ENCODE measurements around the gene NUP62. TPM values are rescaled to one million over a fixed set of nuclear protein-coding genes. Genes with fewer than 3 reads are reported as not detected.
"Not testable (repeated sequence)": the region's sequence is repeated elsewhere in the genome, so short reads cannot be mapped to it uniquely, and the experiment has no call there.

Gene NUP62
- total and polyA plus RNA-seq, 2 experiments from 2014 or later: 55.5 to 99.4 TPM

DNA sequence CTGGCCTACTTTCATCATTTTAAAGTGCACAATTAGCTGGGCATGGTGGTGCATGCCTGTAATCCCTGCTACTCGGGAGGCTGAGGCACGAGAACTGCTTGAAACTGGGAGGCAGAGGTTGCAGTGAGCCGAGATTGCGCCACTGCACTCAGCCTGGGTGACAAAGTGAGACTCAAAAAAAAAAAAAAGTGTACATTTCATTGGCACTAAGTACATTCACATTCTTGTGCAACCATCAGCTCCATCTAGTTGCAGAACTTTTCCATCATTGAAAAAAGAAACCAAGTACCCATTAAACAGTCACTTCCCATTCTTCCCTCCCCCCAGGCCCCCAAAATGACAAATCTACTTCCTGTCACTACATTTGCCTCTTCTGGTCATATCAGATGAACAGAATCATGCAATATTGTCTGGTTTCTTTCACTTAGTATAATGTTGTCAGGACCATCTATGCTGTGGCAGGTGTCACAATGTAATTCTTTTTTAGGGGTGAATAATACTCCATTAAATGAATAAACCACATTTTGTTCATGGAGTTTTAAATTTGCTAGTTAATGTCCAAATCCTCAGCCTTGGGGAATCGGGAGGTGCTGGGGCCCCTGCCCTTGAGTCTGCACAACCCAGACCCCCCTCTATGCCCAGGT is 39.1 kb upstream of the NUP62 start:
- TF ChIP-seq POLR2AphosphoS5 (IDR thresholded peaks at IDR 0.05; ENCODE audit: low read depth) (no peak), CREB1 (CRISPR knock-in tag; IDR thresholded peaks at IDR 0.05; ENCODE audit: low read depth) (no peak), ZNF331 (CRISPR knock-in tag; IDR thresholded peaks at IDR 0.05; ENCODE audit: low read depth) (no peak), ZNF114 (CRISPR knock-in tag; IDR thresholded peaks at IDR 0.05) (no peak), JUNB (IDR thresholded peaks at IDR 0.05; ENCODE audit: unreplicated experiment) (no peak)
- TF ChIP-seq, protein P1, sequence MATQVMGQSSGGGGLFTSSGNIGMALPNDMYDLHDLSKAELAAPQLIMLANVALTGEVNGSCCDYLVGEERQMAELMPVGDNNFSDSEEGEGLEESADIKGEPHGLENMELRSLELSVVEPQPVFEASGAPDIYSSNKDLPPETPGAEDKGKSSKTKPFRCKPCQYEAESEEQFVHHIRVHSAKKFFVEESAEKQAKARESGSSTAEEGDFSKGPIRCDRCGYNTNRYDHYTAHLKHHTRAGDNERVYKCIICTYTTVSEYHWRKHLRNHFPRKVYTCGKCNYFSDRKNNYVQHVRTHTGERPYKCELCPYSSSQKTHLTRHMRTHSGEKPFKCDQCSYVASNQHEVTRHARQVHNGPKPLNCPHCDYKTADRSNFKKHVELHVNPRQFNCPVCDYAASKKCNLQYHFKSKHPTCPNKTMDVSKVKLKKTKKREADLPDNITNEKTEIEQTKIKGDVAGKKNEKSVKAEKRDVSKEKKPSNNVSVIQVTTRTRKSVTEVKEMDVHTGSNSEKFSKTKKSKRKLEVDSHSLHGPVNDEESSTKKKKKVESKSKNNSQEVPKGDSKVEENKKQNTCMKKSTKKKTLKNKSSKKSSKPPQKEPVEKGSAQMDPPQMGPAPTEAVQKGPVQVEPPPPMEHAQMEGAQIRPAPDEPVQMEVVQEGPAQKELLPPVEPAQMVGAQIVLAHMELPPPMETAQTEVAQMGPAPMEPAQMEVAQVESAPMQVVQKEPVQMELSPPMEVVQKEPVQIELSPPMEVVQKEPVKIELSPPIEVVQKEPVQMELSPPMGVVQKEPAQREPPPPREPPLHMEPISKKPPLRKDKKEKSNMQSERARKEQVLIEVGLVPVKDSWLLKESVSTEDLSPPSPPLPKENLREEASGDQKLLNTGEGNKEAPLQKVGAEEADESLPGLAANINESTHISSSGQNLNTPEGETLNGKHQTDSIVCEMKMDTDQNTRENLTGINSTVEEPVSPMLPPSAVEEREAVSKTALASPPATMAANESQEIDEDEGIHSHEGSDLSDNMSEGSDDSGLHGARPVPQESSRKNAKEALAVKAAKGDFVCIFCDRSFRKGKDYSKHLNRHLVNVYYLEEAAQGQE (IDR thresholded peaks at IDR 0.05; ENCODE audit: unreplicated experiment): no peak
- TF ChIP-seq, protein P2, sequence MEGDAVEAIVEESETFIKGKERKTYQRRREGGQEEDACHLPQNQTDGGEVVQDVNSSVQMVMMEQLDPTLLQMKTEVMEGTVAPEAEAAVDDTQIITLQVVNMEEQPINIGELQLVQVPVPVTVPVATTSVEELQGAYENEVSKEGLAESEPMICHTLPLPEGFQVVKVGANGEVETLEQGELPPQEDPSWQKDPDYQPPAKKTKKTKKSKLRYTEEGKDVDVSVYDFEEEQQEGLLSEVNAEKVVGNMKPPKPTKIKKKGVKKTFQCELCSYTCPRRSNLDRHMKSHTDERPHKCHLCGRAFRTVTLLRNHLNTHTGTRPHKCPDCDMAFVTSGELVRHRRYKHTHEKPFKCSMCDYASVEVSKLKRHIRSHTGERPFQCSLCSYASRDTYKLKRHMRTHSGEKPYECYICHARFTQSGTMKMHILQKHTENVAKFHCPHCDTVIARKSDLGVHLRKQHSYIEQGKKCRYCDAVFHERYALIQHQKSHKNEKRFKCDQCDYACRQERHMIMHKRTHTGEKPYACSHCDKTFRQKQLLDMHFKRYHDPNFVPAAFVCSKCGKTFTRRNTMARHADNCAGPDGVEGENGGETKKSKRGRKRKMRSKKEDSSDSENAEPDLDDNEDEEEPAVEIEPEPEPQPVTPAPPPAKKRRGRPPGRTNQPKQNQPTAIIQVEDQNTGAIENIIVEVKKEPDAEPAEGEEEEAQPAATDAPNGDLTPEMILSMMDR (conservative IDR thresholded peaks at IDR 0.05; ENCODE audit: low read depth in 2 of 2): no peak
- Mint-ChIP-seq H3K27me3 (ENCODE audit: insufficient read depth, low read depth, poor library complexity) (peaks cover 7% of the 10 kb centered on the region), H3K27ac (no peak overlapping the region), H3K4me3 (no peak overlapping the region), H3K4me1 (no peaks in the 10 kb centered on the region), H3K36me3 (ENCODE audit: low read depth) (no peaks in the 10 kb centered on the region; the same call in 2 of the 3 replicates), H3K9me3 (peaks cover 28% of the 10 kb centered on the region)
- Histone ChIP-seq H3K36me3 (ENCODE audit: insufficient read depth) (no peaks in the 10 kb centered on the region), H3K4me1 (ENCODE audit: insufficient read depth) (no peaks in the 10 kb centered on the region), H3K4me2 (no peak overlapping the region), H2AFZ (no peak overlapping the region), H3K9me2 (ENCODE audit: insufficient read depth) (no peaks in the 10 kb centered on the region), H3K4me3 (no peak overlapping the region), H3F3A (replicated peaks; ENCODE audit: low read depth) (no peaks in the 10 kb centered on the region), H3K79me2 (replicated peaks; ENCODE audit: insufficient read depth) (no peaks in the 10 kb centered on the region), H4K20me1 (replicated peaks; ENCODE audit: insufficient read depth) (no peaks in the 10 kb centered on the region), H3K27me3 (ENCODE audit: insufficient read depth) (no peaks in the 10 kb centered on the region), H3K27ac (ENCODE audit: low read depth) (no peak overlapping the region)
- ATAC-seq (no peak), DNase-seq (ENCODE audit: low spot score) (no peak)

DNA sequence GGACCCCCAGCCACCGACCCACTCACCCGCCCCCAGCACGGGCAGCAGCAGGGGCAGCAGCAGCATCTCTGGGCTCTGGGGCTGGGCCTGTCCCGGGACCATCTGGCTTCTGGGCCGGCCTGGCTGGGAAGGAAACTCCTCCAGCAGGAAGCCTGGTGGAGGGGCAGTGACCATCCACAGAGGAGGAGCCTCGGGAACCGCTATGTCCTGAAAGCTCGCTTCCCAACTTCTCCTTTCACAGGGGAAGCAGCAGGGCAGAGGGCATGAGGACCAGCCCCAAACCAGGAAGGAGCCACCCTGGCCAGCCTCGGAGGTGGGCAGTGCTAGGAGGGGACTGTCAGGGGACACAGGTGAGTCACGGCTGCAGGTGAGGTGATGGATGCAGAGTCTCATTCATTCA is 31.7 kb upstream of the NUP62 start, which contains the start of gene SIGLEC11:
TSS of gene SIGLEC11 (minus strand) at position 193 of the 400 bp plus-strand sequence. CDS start at position 102, 91 bp downstream.
- DNase-seq (ENCODE audit: low spot score); H4K20me1 ChIP-seq (replicated peaks; ENCODE audit: insufficient read depth); H3K36me3 Mint-ChIP-seq (ENCODE audit: low read depth); H3K27ac Mint-ChIP-seq; H3K4me1 Mint-ChIP-seq; H3F3A ChIP-seq (replicated peaks; ENCODE audit: low read depth); H3K4me3 ChIP-seq; H3K36me3 ChIP-seq (ENCODE audit: insufficient read depth); H3K4me3 Mint-ChIP-seq; H3K27ac ChIP-seq (ENCODE audit: low read depth); H3K4me2 ChIP-seq; H2AFZ ChIP-seq; H3K79me2 ChIP-seq (replicated peaks; ENCODE audit: insufficient read depth); H3K27me3 ChIP-seq (ENCODE audit: insufficient read depth); ATAC-seq; H3K9me2 ChIP-seq (ENCODE audit: insufficient read depth): not testable (repeated sequence)
- Mint-ChIP-seq H3K27me3 (ENCODE audit: insufficient read depth, low read depth, poor library complexity) (peaks cover 12% of the 10 kb centered on the region), H3K9me3 (peaks cover 37% of the 10 kb centered on the region)
- peaks cover 22% of the 10 kb centered on the region; the same call in 1 of the 2 replicates for H3K4me1 ChIP-seq (ENCODE audit: insufficient read depth)

DNA sequence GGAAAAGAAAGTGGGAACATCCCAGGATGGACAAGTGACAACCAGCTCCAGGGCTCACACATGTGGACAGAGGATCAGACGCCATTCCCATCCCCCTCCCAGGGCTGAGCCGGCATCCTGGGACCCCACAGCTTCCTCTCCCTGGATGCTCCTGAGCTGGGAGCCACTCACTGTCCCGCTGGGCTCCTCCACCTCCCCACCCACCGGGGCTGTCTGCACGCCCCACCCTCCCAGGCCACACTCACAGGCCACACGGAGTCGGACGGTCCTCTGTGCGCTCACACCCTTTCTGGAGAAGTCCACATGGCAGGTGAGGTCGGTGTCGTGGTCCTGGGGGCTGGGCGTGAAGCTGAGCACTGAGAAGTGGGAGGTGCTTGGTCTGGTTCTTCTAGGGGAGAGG is 30.6 kb upstream of the NUP62 start:
- not testable (repeated sequence) for H3K27me3 ChIP-seq (ENCODE audit: insufficient read depth); H3K4me3 Mint-ChIP-seq; H4K20me1 ChIP-seq (replicated peaks; ENCODE audit: insufficient read depth); DNase-seq (ENCODE audit: low spot score); H3K9me2 ChIP-seq (ENCODE audit: insufficient read depth); H3K27ac ChIP-seq (ENCODE audit: low read depth); H3K27ac Mint-ChIP-seq; H2AFZ ChIP-seq; H3K79me2 ChIP-seq (replicated peaks; ENCODE audit: insufficient read depth); H3K4me3 ChIP-seq; H3F3A ChIP-seq (replicated peaks; ENCODE audit: low read depth); H3K36me3 Mint-ChIP-seq (ENCODE audit: low read depth); ATAC-seq; H3K36me3 ChIP-seq (ENCODE audit: insufficient read depth); H3K4me2 ChIP-seq
- peaks cover 26% of the 10 kb centered on the region; the same call in 1 of the 2 replicates for H3K4me1 ChIP-seq (ENCODE audit: insufficient read depth)
- H3K9me3 Mint-ChIP-seq: peaks cover 32% of the 10 kb centered on the region
- peaks cover 12% of the 10 kb centered on the region for H3K4me1 Mint-ChIP-seq
- H3K27me3 Mint-ChIP-seq (ENCODE audit: insufficient read depth, low read depth, poor library complexity): peaks cover 10% of the 10 kb centered on the region

DNA sequence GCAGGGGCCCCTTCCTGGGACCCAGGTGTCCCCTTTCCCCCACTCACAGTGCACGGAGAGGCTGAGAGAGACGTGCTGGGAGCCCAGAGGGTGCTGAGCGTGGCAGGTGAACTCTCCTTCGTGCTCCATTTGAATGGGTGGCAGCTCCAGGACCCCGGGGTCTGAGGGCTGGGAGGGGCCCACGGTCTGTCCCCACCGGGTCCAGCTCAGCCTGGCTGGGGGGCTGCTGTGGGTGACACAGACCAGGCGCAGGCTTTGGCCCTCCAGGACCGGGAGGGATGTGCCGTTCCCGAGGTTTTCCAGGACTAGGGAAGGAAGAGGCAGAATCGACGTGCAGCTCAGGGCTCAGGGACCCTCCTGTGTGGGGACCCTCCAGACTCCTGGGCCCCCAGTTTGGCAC is 29.3 kb upstream of the NUP62 start:
- peak; percentile 15 for ATAC-seq
- H4K20me1 ChIP-seq (replicated peaks; ENCODE audit: insufficient read depth); H3K4me3 ChIP-seq; DNase-seq (ENCODE audit: low spot score); H3F3A ChIP-seq (replicated peaks; ENCODE audit: low read depth); H3K36me3 Mint-ChIP-seq (ENCODE audit: low read depth); H3K27me3 ChIP-seq (ENCODE audit: insufficient read depth); H2AFZ ChIP-seq; H3K9me2 ChIP-seq (ENCODE audit: insufficient read depth); H3K27ac ChIP-seq (ENCODE audit: low read depth); H3K4me2 ChIP-seq; H3K4me3 Mint-ChIP-seq; H3K27ac Mint-ChIP-seq; H3K79me2 ChIP-seq (replicated peaks; ENCODE audit: insufficient read depth); H3K36me3 ChIP-seq (ENCODE audit: insufficient read depth): not testable (repeated sequence)
- Mint-ChIP-seq H3K9me3 (peaks cover 20% of the 10 kb centered on the region), H3K27me3 (ENCODE audit: insufficient read depth, low read depth, poor library complexity) (peaks cover 10% of the 10 kb centered on the region), H3K4me1 (peaks cover 23% of the 10 kb centered on the region)
- peaks cover 39% of the 10 kb centered on the region; the same call in 1 of the 2 replicates for H3K4me1 ChIP-seq (ENCODE audit: insufficient read depth)
